ENCODE data around the gene SPDYE8.
"Not testable (repeated sequence)": the region's sequence is repeated elsewhere in the genome, so short reads cannot be mapped to it uniquely, and the experiment has no call there.

- TF ChIP-seq CTCF (IDR thresholded peaks at IDR 0.05; ENCODE audit: extremely low read depth in 1 of 2, insufficient read depth in 1 of 2, low read depth in 1 of 2, low read length in 2 of 2); POLR2A (IDR thresholded peaks at IDR 0.05; ENCODE audit: low read depth, low read length); EZH2 (IDR thresholded peaks at IDR 0.05; ENCODE audit: borderline replicate concordance, low read depth, low read length, severe bottlenecking); JUN (IDR thresholded peaks at IDR 0.05; ENCODE audit: borderline replicate concordance, insufficient read depth, insufficient read length, low read depth): not testable (repeated sequence)
- TF ChIP-seq, protein P1, sequence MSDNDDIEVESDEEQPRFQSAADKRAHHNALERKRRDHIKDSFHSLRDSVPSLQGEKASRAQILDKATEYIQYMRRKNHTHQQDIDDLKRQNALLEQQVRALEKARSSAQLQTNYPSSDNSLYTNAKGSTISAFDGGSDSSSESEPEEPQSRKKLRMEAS (IDR thresholded peaks at IDR 0.05; ENCODE audit: insufficient read depth, insufficient read length), result not testable (repeated sequence)
Observed at GRCh38 chr7:72990146-72990913, 39.2 kb downstream of the SPDYE8 start.

Measured in endothelial cell of umbilical vein (primary cell).